D721Med (cell line): Measurements from ENCODE around the gene ERBB2.

Experiments used
- DNase-seq: peaks from one replicate; pipeline ENCODE4 v3.0.0; 2011; ENCODE audit warnings: low spot score; ENCODE audit not compliant: insufficient read length
- FAIRE-seq: peaks from 2 replicates; lab custom pipeline; 2011; peaks lifted over from hg19 to GRCh38; lab: Jason Lieb, UNC
- CTCF ChIP-seq: IDR thresholded peaks from 2 replicates; pipeline ENCODE4 v1.5.1; 2012; ENCODE audit warnings: mild to moderate bottlenecking, control low read depth; ENCODE audit not compliant: insufficient read depth; ENCODE audit errors: missing control alignments

The ERBB2 gene

GRCh38 chr17:39703913-39704312 is 4.0 kb downstream of the ERBB2 start:
- TF ChIP-seq CTCF, result no peak
- FAIRE-seq (no peak), DNase-seq (no peak)

GRCh38 chr17:39704821-39705551 is 5.1 kb downstream of the ERBB2 start:
- no peak for FAIRE-seq
- no peak for TF ChIP-seq CTCF
- DNase-seq, result no peak

- DNase-seq (no peak), FAIRE-seq (no peak)
- TF ChIP-seq CTCF, result no peak
Observed at GRCh38 chr17:39705786-39706348, 6.0 kb downstream of the ERBB2 start.

- FAIRE-seq (no peak), DNase-seq (no peak)
- TF ChIP-seq CTCF, result no peak
Observed at GRCh38 chr17:39706383-39706782, 6.5 kb downstream of the ERBB2 start.

- no peak for TF ChIP-seq CTCF
- DNase-seq, result no peak
- FAIRE-seq, result no peak
Observed at GRCh38 chr17:39706921-39707337, 7.1 kb downstream of the ERBB2 start.

- FAIRE-seq, result no peak
- TF ChIP-seq CTCF, result no peak
- DNase-seq, result no peak
Observed at GRCh38 chr17:39709319-39709997, 9.6 kb downstream of the ERBB2 start.
